ENCODE measurements around the gene KLHL22.

KLHL22 gene

DNA sequence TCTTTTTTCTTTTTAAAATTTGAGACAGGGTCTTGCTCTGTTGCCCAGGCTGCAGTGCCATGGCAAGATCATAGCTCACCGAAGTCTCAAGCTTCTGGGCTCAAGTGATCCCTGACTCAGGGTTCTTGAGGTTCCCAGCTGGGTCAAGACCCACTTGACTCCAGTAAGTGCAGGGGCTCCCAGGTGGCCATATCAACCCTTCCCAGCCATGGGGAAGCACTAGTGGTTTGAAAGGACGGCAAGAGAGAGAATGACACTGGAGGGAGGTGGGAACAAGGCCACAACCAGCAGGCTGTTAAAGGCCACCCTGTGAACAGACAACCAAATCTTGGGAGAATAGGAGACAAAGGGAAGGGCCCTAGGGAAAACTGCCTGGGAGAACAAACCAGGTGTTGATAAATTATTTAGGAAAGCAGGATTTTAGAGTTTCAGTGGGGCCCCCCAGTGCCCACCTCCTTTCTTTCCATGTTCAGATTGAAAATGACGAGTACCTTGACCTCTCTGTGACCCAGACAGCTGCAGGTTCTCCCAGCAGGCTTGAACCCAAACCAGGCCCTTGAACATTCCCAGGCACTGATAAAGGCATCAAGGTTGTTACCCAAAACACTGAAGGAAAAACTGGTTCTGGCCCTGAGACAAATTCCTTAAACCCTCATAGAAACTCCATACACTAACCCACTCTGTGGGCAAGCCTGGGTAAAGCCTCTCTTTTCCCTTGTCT is 28.8 kb downstream of the KLHL22 start:
- no peak overlapping the region for H3K4me2 ChIP-seq (ENCODE audit: low read length)
- no peaks in the 10 kb centered on the region for H3K79me2 ChIP-seq
- H2AFZ ChIP-seq, result no peak overlapping the region
- H3K9me3 ChIP-seq (ENCODE audit: control insufficient read depth, low read length), result no peaks in the 10 kb centered on the region
- TF ChIP-seq, protein P1, sequence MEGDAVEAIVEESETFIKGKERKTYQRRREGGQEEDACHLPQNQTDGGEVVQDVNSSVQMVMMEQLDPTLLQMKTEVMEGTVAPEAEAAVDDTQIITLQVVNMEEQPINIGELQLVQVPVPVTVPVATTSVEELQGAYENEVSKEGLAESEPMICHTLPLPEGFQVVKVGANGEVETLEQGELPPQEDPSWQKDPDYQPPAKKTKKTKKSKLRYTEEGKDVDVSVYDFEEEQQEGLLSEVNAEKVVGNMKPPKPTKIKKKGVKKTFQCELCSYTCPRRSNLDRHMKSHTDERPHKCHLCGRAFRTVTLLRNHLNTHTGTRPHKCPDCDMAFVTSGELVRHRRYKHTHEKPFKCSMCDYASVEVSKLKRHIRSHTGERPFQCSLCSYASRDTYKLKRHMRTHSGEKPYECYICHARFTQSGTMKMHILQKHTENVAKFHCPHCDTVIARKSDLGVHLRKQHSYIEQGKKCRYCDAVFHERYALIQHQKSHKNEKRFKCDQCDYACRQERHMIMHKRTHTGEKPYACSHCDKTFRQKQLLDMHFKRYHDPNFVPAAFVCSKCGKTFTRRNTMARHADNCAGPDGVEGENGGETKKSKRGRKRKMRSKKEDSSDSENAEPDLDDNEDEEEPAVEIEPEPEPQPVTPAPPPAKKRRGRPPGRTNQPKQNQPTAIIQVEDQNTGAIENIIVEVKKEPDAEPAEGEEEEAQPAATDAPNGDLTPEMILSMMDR (IDR thresholded peaks at IDR 0.05), result no peak
- H3K4me1 ChIP-seq, result no peaks in the 10 kb centered on the region
- H3K27me3 ChIP-seq (ENCODE audit: control insufficient read depth, insufficient read depth, low read length), result no peaks in the 10 kb centered on the region
- no peaks in the 10 kb centered on the region for H3K36me3 ChIP-seq (ENCODE audit: control insufficient read depth, insufficient read depth, low read length)
- no peak overlapping the region for H3K9ac ChIP-seq
- H3K27ac ChIP-seq, result no peak overlapping the region
- no peak overlapping the region for H3K4me3 ChIP-seq (ENCODE audit: low read depth, low read length)

DNA sequence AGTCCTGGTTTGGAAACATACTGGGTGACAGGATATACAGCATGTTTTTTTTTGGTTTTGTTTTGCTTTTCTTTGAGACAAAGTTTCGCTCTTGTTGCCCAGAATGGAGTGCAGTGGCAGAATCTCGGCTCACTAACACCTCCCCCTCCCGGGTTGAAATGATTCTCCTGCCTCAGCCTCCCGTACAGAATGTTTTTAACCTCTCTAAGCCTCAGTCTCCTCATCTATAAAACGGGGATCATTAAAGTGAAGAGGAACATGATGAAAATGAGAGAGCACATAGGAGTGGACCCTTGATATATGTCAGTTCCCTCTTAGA is 29.9 kb downstream of the KLHL22 start:
- no peaks in the 10 kb centered on the region for H3K27me3 ChIP-seq (ENCODE audit: control insufficient read depth, insufficient read depth, low read length)

DNA sequence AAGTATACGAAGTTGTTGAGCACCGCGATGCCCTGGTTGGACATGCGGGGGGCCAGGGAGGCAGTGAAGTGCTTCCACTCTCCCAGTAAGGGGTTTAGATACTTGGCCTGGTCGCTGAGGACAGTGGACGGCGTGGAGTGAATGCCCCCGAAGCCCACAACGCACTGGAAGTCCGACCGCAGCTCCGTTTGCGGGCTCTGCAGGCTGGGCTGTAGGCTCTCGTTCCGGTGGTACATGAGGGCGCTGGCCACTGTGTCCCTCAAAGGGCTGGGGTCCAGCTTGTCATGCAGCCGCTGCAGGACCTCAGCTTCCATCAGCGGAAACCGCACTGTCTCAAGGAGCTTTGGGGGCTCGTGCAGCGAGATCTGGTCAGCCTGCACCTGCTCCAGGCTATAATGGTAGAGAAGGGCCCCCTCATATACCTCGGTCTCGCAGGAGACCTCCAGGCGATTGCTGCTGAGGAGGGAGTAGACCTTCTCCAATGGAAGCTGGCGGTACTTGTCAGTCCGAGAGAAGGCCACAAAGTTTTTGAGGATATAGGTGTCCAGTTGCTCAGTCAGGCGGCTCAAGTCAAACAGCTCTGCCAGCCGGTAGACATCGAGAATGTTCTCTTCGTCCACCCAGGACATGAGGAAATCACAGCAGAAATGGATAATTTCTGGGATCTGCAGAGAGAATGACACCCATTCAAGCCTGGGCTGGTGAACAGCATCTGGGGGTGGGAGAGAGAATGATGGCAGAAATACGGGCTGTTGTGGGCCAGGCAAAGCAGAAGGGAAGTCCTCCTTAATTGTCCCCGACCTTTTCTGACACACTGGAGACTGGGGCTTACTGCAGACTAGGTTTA is 30.5 kb downstream of the KLHL22 start:
- Histone ChIP-seq H3K79me2 (no peaks in the 10 kb centered on the region), H3K27ac (no peak overlapping the region), H3K4me1 (no peaks in the 10 kb centered on the region), H3K27me3 (ENCODE audit: control insufficient read depth, insufficient read depth, low read length) (no peaks in the 10 kb centered on the region), H3K9me3 (ENCODE audit: control insufficient read depth, low read length) (no peaks in the 10 kb centered on the region), H3K9ac (no peak overlapping the region), H3K4me2 (ENCODE audit: low read length) (no peak overlapping the region), H3K36me3 (ENCODE audit: control insufficient read depth, insufficient read depth, low read length) (no peaks in the 10 kb centered on the region), H2AFZ (no peak overlapping the region), H3K4me3 (ENCODE audit: low read depth, low read length) (no peak overlapping the region)
- TF ChIP-seq, protein P1 (IDR thresholded peaks at IDR 0.05), result no peak

More for the DNA sequence above, 29.9 kb downstream of the KLHL22 start:
- H3K4me3 ChIP-seq (ENCODE audit: low read depth, low read length), result no peak overlapping the region
- no peaks in the 10 kb centered on the region for H3K4me1 ChIP-seq
- H3K9ac ChIP-seq, result no peak overlapping the region
- H3K4me2 ChIP-seq (ENCODE audit: low read length), result no peak overlapping the region
- H3K27ac ChIP-seq, result no peak overlapping the region
- TF ChIP-seq, protein P1 (IDR thresholded peaks at IDR 0.05), result no peak
- no peaks in the 10 kb centered on the region for H3K79me2 ChIP-seq
- H3K9me3 ChIP-seq (ENCODE audit: control insufficient read depth, low read length), result no peaks in the 10 kb centered on the region
- H2AFZ ChIP-seq, result no peak overlapping the region
- no peaks in the 10 kb centered on the region for H3K36me3 ChIP-seq (ENCODE audit: control insufficient read depth, insufficient read depth, low read length)

DNA sequence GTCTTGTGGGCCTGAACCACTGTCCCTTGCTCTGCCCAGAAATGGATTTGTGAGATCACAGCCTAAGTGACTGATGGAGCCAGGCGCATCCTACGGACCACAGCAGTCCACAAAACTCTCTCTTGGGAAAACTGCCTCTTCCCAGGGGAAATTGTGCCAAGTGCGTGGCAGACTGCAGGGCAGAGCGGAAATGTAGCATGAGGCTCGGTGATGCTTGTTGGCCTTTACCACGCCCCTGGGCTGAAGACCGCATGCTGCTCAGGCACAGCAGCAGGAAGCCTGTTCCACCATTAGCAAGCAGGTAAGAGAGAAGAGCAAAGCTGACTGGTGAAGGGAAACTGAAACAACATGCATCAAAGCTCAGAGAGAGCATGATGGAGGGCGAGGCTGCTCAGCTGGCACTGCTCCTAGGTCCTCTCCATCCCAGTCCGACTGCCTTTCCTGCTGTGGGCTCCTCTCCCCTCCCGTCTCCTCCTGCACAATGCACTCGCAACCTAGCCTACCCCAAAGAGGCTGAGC is 31.4 kb downstream of the KLHL22 start:
- Histone ChIP-seq H3K36me3 (ENCODE audit: control insufficient read depth, insufficient read depth, low read length) (no peaks in the 10 kb centered on the region), H3K79me2 (no peaks in the 10 kb centered on the region), H3K27ac (no peak overlapping the region), H2AFZ (no peak overlapping the region), H3K27me3 (ENCODE audit: control insufficient read depth, insufficient read depth, low read length) (no peaks in the 10 kb centered on the region), H3K9me3 (ENCODE audit: control insufficient read depth, low read length) (no peaks in the 10 kb centered on the region), H3K4me1 (no peaks in the 10 kb centered on the region), H3K4me2 (ENCODE audit: low read length) (no peak overlapping the region), H3K4me3 (ENCODE audit: low read depth, low read length) (no peak overlapping the region), H3K9ac (no peak overlapping the region)
- TF ChIP-seq, protein P1 (IDR thresholded peaks at IDR 0.05), result no peak
